T-helper 17 cell (primary cell): ENCODE measurements around the gene CHMP2B. TPM values are rescaled to one million over a fixed set of nuclear protein-coding genes. Genes with fewer than 3 reads are reported as not detected.

Experiments used
- ATAC-seq: fragments of 150-1000 bp; cut with Tn5 transposase; 2 replicates; pipeline ENCODE4 v1.10.0; 2021; ENCODE audit warnings: mild to moderate bottlenecking, moderate library complexity
- DNase-seq, 3 donors: peaks; one replicate each; pipeline versions ENCODE4 v3.0.0 to v3.0.0-alpha.2; 2020 to 2021
- H3K9me3 ChIP-seq: one replicate; pipeline ENCODE4 v1.7.0; 2013; ENCODE audit warnings: low read length, mild to moderate bottlenecking; ENCODE audit not compliant: control insufficient read depth, poor library complexity, severe bottlenecking
- H3K27ac Mint-ChIP-seq: one replicate; pipeline ENCODE4 v1.8.0; 2022; ENCODE audit warnings: mild to moderate bottlenecking, moderate library complexity, mixed read lengths
- H3K27me3 Mint-ChIP-seq: one replicate; pipeline ENCODE4 v1.8.0; 2022; ENCODE audit warnings: mixed read lengths
- H3K36me3 Mint-ChIP-seq: one replicate; pipeline ENCODE4 v1.8.0; 2022; ENCODE audit warnings: low read depth, mixed read lengths
- H3K4me1 Mint-ChIP-seq: one replicate; pipeline ENCODE4 v1.8.0; 2022; ENCODE audit warnings: mild to moderate bottlenecking, mixed read lengths
- H3K4me3 Mint-ChIP-seq: one replicate; pipeline ENCODE4 v1.8.0; 2022; ENCODE audit warnings: mild to moderate bottlenecking, moderate library complexity, mixed read lengths
- total RNA-seq, 4 donors: library from RNA in 2 of 4; stranded (reverse) in 2 of 4; gene quantifications; one replicate each; pipeline ENCODE4 v1.2.3 and lab custom pipeline; 2022 to 2026

CHMP2B gene, protein sequence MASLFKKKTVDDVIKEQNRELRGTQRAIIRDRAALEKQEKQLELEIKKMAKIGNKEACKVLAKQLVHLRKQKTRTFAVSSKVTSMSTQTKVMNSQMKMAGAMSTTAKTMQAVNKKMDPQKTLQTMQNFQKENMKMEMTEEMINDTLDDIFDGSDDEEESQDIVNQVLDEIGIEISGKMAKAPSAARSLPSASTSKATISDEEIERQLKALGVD
- total RNA-seq (10 to 100 TPM; 24.3 to 29.4 TPM), total RNA-seq (lab: John Stamatoyannopoulos, UW) (54.6 to 56.9 reads per million in 2 donors)

DNA sequence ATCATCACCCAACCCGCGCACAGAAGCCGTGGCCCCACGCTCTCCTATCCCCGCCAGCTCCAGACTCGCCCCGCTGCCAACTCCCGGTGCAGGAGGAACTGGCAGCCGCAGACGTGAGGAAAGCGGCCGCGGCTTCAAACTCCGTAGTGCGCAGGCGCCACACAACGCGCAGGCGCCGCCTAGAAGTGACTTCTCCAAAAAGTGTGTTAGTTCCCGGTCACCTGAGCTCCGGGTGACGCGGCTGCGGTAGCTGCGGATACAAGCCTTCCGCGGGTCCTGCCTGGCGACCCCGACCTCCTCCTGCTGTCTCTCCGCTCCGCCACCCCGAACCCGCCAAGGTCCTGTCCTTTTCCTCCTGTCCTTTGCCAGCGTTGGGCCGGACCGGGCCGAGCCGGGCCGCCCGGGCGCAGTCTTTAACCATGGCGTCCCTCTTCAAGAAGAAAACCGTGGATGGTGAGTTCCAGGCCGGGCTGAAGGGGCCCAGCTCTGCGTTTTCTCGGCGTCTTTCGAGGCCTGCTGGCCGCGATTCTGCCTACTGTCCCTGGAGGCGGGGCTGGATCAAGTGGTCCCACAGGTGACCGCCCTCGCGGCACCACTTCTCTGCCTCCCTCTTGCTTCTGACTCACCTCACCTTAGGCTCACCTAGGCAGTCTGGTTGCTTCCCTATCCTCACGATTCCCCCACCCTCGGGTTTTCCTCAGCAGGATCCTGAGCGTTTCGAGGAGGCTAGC is at the start of gene CHMP2B:
TSS of gene CHMP2B (plus strand) at position 206 of the 731 bp plus-strand sequence. CDS start at position 420, 214 bp downstream.
- peak within 1 kb of the TSS; percentile 99 for H3K4me3 Mint-ChIP-seq
- peaks cover 12% of the 10 kb centered on the region for H3K36me3 Mint-ChIP-seq
- peaks cover 38% of the 10 kb centered on the region for H3K4me1 Mint-ChIP-seq
- peak; percentile 84 to 89 (median 88) for DNase-seq
- H3K9me3 ChIP-seq: no peaks in the 10 kb centered on the region
- peaks cover 2% of the 10 kb centered on the region for H3K27me3 Mint-ChIP-seq
- peak; percentile 89 for ATAC-seq
- peak within 1 kb of the TSS; percentile 99 for H3K27ac Mint-ChIP-seq

DNA sequence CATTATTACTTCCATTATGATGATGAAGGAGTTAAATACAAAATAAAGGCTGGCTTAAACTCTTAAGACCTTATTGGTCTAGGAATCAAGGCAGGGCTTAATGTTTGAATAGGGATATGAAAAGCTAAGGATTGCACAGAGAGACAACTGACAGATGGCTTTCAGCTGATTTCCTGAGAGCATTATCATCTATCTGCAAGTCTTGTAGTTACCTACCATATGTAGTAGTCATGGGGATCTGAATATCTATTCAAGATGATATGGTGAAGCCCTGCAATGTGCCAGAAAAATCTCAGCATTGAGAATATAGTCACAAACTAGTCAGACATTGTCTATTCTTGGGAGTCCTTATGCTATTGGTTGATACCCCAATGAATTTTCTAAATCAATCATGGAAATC is 47.5 kb upstream of the CHMP2B start:
- ATAC-seq: no peak

DNA sequence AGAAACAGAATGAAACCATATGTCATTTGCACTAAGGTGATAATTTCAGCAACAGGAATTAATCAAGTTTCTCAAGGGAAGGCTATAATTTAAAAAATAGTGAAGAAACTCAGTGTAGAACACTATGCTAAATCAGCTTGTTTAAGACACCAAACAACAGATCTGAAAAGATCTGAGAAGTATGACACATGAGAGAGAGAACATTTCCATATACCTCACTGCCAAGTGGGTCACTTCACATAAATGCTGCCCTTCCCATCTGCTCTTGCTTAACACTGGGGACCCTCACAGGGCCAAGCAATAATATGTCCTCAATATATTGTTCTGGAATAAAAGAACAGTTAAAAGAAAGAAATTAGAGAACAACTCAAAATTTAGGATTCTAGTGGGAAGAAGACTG is 45.6 kb upstream of the CHMP2B start:
- no peaks in the 10 kb centered on the region for H3K36me3 Mint-ChIP-seq
- H3K27me3 Mint-ChIP-seq: peaks cover 26% of the 10 kb centered on the region
- H3K9me3 ChIP-seq: no peaks in the 10 kb centered on the region
- H3K4me1 Mint-ChIP-seq: no peaks in the 10 kb centered on the region
- ATAC-seq (no peak), DNase-seq (no peak)
- H3K4me3 Mint-ChIP-seq: no peak overlapping the region
- H3K27ac Mint-ChIP-seq: no peak overlapping the region

More for the DNA sequence above, 47.5 kb upstream of the CHMP2B start:
- Mint-ChIP-seq H3K36me3 (no peaks in the 10 kb centered on the region), H3K4me3 (no peak overlapping the region), H3K4me1 (no peaks in the 10 kb centered on the region), H3K27me3 (peaks cover 18% of the 10 kb centered on the region), H3K27ac (no peak overlapping the region)
- no peak for DNase-seq
- no peaks in the 10 kb centered on the region for H3K9me3 ChIP-seq

DNA sequence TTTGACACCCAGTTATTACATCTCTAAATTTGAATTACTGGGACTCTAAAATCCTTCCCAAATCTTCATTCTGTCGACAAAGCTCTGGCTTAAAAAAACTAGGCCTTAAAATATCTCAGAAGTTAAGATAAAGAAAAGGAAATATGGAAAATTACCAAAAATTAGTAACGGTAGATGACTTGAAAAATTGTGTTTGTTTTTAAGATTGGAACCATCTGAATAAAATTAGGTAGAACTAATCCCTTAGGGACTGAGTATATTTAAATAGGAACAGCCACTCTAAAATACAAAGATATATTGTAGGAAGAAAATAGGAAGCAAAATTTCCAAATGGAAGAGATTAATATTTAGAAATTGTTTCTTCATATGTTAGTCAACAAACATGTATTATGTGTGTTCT is 45.1 kb upstream of the CHMP2B start:
- H3K27ac Mint-ChIP-seq: no peak overlapping the region
- ATAC-seq (no peak), DNase-seq (no peak)
- no peaks in the 10 kb centered on the region for H3K4me1 Mint-ChIP-seq
- no peak overlapping the region for H3K4me3 Mint-ChIP-seq
- no peaks in the 10 kb centered on the region for H3K36me3 Mint-ChIP-seq
- no peaks in the 10 kb centered on the region for H3K9me3 ChIP-seq
- peaks cover 31% of the 10 kb centered on the region for H3K27me3 Mint-ChIP-seq

DNA sequence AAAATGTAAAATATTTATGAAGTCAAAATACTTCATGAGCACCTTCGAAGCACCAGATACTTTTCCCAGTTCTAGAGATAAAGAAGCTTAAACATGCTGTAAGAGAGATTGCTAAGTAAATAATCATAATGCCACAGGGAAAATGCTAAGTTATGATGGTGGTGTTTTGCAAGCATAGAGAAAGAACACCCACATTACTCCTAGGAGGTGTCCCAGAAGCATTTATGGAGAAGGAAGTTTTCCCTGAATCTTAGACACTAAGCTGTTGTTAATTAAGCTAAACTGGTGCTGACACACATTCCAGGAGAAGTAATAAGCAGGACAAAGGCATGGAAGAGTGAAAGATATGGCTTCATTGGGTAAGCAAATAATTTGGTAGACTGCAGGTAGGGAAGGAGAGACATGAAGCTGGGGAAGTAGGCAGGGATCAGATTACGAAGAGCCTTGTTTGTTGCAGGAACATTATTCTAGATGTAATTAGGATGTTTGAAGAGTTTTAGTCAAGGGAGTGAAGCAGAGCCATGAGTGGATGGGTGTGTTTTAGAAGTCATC is 40.4 kb upstream of the CHMP2B start:
- no peak for DNase-seq
- peaks cover 31% of the 10 kb centered on the region for H3K27me3 Mint-ChIP-seq
- no peaks in the 10 kb centered on the region for H3K4me1 Mint-ChIP-seq
- no peaks in the 10 kb centered on the region for H3K36me3 Mint-ChIP-seq
- H3K27ac Mint-ChIP-seq: no peak overlapping the region
- H3K4me3 Mint-ChIP-seq: no peak overlapping the region
- H3K9me3 ChIP-seq: no peaks in the 10 kb centered on the region
- ATAC-seq: no peak

DNA sequence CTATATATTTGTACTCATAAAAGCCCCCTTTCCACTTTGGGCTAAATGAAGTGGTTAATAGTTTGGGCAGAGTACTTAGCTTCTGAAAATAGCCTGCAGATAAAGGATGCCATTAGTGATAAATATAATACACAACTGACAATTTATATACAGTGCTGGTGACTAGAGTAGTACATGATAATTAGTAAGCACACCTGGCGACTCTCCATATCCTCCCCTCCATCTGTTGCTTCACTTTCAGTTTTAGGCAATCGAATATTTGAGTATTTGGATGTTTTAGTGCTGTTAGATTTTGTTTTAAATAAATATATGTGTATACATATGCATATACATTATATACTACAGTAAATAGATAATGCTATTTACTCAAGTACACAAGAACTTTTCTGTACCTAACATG is 35.9 kb upstream of the CHMP2B start:
- DNase-seq (no peak), ATAC-seq (no peak)
- no peaks in the 10 kb centered on the region for H3K9me3 ChIP-seq
- Mint-ChIP-seq H3K27ac (no peak overlapping the region), H3K27me3 (peaks cover 15% of the 10 kb centered on the region), H3K4me1 (no peaks in the 10 kb centered on the region), H3K4me3 (no peak overlapping the region), H3K36me3 (no peaks in the 10 kb centered on the region)

DNA sequence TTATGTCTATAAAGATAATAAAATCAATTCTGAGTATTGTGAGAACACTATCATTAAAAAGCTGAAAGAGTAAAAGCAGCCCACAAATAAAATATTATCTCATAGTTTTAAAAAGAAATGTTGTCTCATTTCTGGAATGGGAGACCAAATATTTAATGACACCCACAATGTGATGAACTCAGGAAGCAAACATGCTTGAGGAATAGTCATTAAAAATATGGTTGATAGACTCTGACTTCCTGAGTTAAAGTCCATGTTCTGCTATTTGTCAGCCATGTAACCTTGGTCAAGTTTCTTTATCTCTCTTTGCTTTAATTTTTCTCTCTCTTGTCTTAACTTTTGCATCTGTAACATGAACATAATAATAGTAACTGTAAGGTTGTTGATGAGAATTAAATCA is 35.5 kb upstream of the CHMP2B start:
- no peak for DNase-seq
- no peaks in the 10 kb centered on the region for H3K9me3 ChIP-seq
- H3K27me3 Mint-ChIP-seq: peaks cover 13% of the 10 kb centered on the region
- no peaks in the 10 kb centered on the region for H3K36me3 Mint-ChIP-seq
- ATAC-seq: no peak
- no peak overlapping the region for H3K4me3 Mint-ChIP-seq
- H3K27ac Mint-ChIP-seq: no peak overlapping the region
- H3K4me1 Mint-ChIP-seq: no peaks in the 10 kb centered on the region

DNA sequence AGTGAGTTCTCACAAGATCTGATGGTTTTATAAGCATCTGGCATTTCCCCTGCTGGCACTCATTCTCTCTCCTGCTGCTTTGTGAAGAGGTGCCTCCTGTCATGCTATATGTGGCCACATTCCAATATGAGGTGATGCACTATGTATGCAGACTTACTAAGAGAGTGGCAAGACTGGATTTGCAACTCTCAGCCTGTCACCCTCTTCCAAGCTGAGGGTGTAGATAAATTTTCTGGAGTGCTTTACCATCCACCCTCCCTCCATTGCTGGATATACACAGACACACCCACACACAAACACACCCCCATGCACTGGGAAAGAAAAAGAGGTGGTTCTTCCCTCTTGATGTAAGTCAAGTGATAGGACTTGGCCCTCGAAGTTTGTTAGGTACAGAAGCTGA is 30.2 kb upstream of the CHMP2B start:
- ATAC-seq (no peak), DNase-seq (no peak)
- peaks cover 2% of the 10 kb centered on the region for H3K36me3 Mint-ChIP-seq
- H3K27me3 Mint-ChIP-seq: no peaks in the 10 kb centered on the region
- no peaks in the 10 kb centered on the region for H3K4me1 Mint-ChIP-seq
- H3K4me3 Mint-ChIP-seq: no peak overlapping the region
- no peaks in the 10 kb centered on the region for H3K9me3 ChIP-seq
- no peak overlapping the region for H3K27ac Mint-ChIP-seq

DNA sequence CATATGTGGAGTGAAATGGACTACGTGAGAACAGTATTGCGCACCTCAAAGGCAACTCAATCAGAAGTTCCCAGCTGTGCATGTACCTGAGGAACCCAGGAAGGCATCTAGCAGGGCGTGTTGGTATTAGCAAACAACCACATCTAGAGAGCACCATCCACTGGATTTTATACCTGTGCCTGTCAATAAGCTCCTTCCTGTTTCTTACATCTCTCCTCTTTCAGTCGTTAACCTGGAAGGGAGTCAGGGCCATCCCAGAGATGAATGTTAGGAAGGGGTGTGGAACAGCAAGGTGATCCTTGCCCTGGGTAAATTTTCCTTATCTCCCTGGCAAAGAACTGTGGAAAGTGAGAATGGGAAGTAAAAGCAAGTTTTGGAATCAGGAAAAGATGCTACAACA is 29.6 kb upstream of the CHMP2B start:
- no peaks in the 10 kb centered on the region for H3K27me3 Mint-ChIP-seq
- peaks cover 2% of the 10 kb centered on the region for H3K36me3 Mint-ChIP-seq
- H3K9me3 ChIP-seq: no peaks in the 10 kb centered on the region
- no peak for ATAC-seq
- DNase-seq: no peak
- no peak overlapping the region for H3K27ac Mint-ChIP-seq
- H3K4me1 Mint-ChIP-seq: no peaks in the 10 kb centered on the region
- H3K4me3 Mint-ChIP-seq: no peak overlapping the region

DNA sequence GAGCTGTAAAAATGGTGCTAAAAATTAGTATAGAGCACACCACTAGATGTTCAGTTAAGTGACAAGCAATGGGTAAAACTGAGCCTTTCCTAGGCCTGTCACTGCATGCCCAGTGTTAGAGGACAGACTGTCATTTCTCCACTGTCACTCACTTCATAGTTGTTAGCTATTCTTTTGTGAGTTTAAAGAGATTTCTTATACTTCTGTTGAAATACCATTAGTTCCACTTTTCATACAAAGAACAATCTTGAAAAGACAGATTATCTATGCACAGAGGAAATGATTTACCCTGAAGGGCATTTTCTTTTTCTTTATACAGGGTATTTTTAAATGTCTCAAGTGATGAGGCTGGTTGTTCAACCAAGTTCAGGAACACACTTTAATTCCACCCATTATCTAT is 28.3 kb upstream of the CHMP2B start:
- no peaks in the 10 kb centered on the region for H3K9me3 ChIP-seq
- DNase-seq (no peak), ATAC-seq (no peak)
- Mint-ChIP-seq H3K4me3 (no peak overlapping the region), H3K27me3 (no peaks in the 10 kb centered on the region), H3K4me1 (no peaks in the 10 kb centered on the region), H3K27ac (no peak overlapping the region), H3K36me3 (peaks cover 2% of the 10 kb centered on the region)

DNA sequence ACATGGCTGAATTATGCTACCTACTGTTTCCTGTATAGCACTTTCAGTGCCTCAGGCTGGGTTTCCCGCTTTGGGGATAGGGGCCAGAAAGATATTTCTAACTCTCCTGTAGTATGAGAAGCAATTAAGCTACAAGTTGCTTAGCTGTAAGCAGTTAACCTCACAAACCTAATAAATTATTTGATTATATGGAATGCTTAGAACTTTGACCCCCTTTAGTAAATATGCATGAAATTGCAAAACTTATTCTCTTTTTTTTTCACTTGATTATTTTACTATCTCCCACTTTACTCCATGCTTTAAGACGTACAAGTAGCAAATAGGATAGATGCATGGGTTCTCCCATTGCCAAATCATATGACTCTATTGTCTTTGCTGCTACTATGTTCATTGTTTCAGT is 27.5 kb upstream of the CHMP2B start:
- Mint-ChIP-seq H3K4me1 (no peaks in the 10 kb centered on the region), H3K4me3 (no peak overlapping the region), H3K27me3 (peaks cover under 1% of the 10 kb centered on the region), H3K27ac (no peak overlapping the region), H3K36me3 (peaks cover 2% of the 10 kb centered on the region)
- ATAC-seq (no peak), DNase-seq (no peak)
- no peaks in the 10 kb centered on the region for H3K9me3 ChIP-seq

DNA sequence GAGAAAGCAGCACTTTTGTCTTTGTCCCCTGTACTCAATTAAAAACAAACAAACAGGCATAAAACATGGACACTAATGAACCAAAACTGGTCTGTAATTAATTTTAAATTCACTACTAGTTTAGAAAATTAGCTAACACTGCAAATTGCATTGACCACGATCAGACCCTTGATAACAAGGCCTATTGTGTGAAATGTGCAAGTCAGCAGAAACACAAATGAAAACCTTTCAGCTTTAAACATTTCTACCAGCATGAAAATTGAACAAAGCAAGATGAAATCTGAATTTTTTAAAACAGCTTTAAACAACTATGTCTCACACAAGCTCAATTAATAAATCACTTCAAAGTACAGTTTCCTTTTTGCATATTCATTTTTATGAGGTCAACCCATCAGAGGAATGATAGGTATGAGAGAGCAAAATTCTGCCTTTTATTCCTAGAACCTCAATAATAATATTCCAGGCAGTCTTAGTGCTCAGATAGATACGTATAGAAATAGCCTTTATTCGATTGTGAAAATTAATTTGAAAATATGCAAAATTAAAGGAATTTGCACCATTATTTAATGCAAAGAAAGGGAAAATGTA is 27.0 kb upstream of the CHMP2B start:
- H3K27ac Mint-ChIP-seq: no peak overlapping the region
- DNase-seq: no peak
- ATAC-seq: no peak
- H3K27me3 Mint-ChIP-seq: peaks cover 6% of the 10 kb centered on the region
- H3K4me1 Mint-ChIP-seq: no peaks in the 10 kb centered on the region
- peaks cover 2% of the 10 kb centered on the region for H3K36me3 Mint-ChIP-seq
- no peak overlapping the region for H3K4me3 Mint-ChIP-seq
- no peaks in the 10 kb centered on the region for H3K9me3 ChIP-seq

DNA sequence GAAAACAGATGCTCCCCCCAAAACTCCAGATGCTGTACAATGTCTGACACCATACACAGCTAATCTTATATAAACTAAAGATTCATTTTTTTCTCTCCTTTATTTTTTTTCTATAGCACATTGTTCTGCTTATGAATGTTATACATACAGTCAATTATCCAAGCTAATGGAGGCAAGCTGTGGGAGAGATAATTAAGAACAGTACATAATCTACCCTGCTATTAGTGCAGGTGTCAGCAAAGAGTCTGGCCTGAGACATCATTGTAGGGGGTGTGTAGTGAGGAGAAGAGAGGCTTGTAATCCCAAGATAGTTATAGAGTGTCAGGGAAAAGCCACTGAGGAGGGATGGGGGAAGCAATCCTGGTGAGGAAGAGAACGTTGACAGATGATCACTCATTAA is 25.4 kb upstream of the CHMP2B start:
- peaks cover 6% of the 10 kb centered on the region for H3K27me3 Mint-ChIP-seq
- H3K27ac Mint-ChIP-seq: peak overlapping the region; percentile 48

More for the DNA sequence above, 25.4 kb upstream of the CHMP2B start:
- DNase-seq: no peak
- Mint-ChIP-seq H3K4me1 (no peaks in the 10 kb centered on the region), H3K36me3 (peaks cover 2% of the 10 kb centered on the region), H3K4me3 (no peak overlapping the region)
- no peak for ATAC-seq
- H3K9me3 ChIP-seq: no peaks in the 10 kb centered on the region
